Gastrocnemius medialis (tissue), 4 donors: Measurements from ENCODE around the gene WDR53.

ENCODE experiments used
- CTCF ChIP-seq, 5 experiments: fragments of 450-650 bp in 3 of 5; fragments of 200-600 bp in 2 of 5; sonication (generic) in 2 of 5; IDR thresholded peaks in 4 of 5; conservative IDR thresholded peaks in 1 of 5; 1 replicate in 4 of 5; 2 replicates in 1 of 5; pipeline ENCODE4 v1.5.1; 2016 to 2019; ENCODE audit warnings: antibody characterized with exemption in 5 of 5, mild to moderate bottlenecking in 3 of 5, moderate library complexity in 3 of 5
- POLR2A ChIP-seq, 2 donors: fragments of 450-650 bp; IDR thresholded peaks; one replicate each; pipeline ENCODE4 v1.6.1; 2017; ENCODE audit warnings: antibody characterized with exemption in 2 of 2, mild to moderate bottlenecking in 2 of 2, moderate library complexity in 2 of 2

GRCh38 chr3:196553551-196553950 is 14.8 kb downstream of the WDR53 start:
- TF ChIP-seq CTCF (IDR thresholded peaks at IDR 0.05 in 4 of 5, conservative IDR thresholded peaks at IDR 0.05 in 1 of 5) = no peak
- peak in 1 of 2 donors; percentile 20 for TF ChIP-seq POLR2A (IDR thresholded peaks at IDR 0.05)
